ENCODE results near the gene AKR1A1. TPM values are rescaled to one million over a fixed set of nuclear protein-coding genes. Genes with fewer than 3 reads are reported as not detected.
"Not testable (repeated sequence)": the region's sequence is repeated elsewhere in the genome, so short reads cannot be mapped to it uniquely, and the experiment has no call there.

AKR1A1 gene
- total RNA-seq, 8 experiments from 2014 or later = 88.1 to 272 (median 151) TPM

GRCh38 chr1:45516036-45516435 lies 34.6 kb upstream of the AKR1A1 start:
- Histone ChIP-seq H3K4me1 (replicated peaks in 1 of 2) (peaks cover 11 to 12% of the 10 kb centered on the region in 2 donors), H3K27ac (no peak overlapping the region), H3K4me3 (no peak overlapping the region)
- in situ Hi-C loops (cut with MboI; ENCODE audit: low pct_unique_long_range_greater_than_20kb in 2 of 9, low sequenced_read_pairs in 9 of 9, unreplicated experiment in 9 of 9) = no loop called here
- ATAC-seq (replicated peaks in 6 of 8) = no peak
- 30 to 100% (median 90%) methylated on average over 2 to 3 of the region's 3 CpGs; no CpG with 5 or more reads in 3 of the 10 experiments for WGBS, 10 experiments

- in situ Hi-C loops (cut with MboI; ENCODE audit: low pct_unique_long_range_greater_than_20kb in 2 of 9, low sequenced_read_pairs in 9 of 9, unreplicated experiment in 9 of 9) = no loop called here
These were observed 34.2 kb upstream of the AKR1A1 start for GRCh38 chr1:45516465-45516864.

GRCh38 chr1:45518366-45518765 lies 32.3 kb upstream of the AKR1A1 start:
- 86 to 100% (median 98%) methylated on average over 1 to 4 of the region's 4 CpGs; no CpG with 5 or more reads in 2 of the 10 experiments for WGBS, 10 experiments
- not testable (repeated sequence) for H3K27ac ChIP-seq

More at GRCh38 chr1:45516465-45516864, 34.2 kb upstream of the AKR1A1 start:
- no peak overlapping the region for H3K27ac ChIP-seq
- no peak overlapping the region for H3K4me3 ChIP-seq
- WGBS, 10 experiments = 81 to 100% (median 100%) methylated on average over 1 to 4 of the region's 4 CpGs; no CpG with 5 or more reads in 3 of the 10 experiments
- no peak for ATAC-seq (replicated peaks in 6 of 8)
- H3K4me1 ChIP-seq (replicated peaks in 1 of 2) = peaks cover 11 to 12% of the 10 kb centered on the region in 2 donors

GRCh38 chr1:45518910-45519309 lies 31.7 kb upstream of the AKR1A1 start:
- Histone ChIP-seq H3K4me1 (replicated peaks in 1 of 2) (peaks cover 17 to 19% of the 10 kb centered on the region in 2 donors), H3K27ac (no peak overlapping the region), H3K4me3 (no peak overlapping the region)
- WGBS, 10 experiments = 0 to 44% (median 17%) methylated on average over 1 of the region's 1 CpG; no CpG with 5 or more reads in 2 of the 10 experiments
- ATAC-seq (replicated peaks in 6 of 8) = no peak
- in situ Hi-C loops (cut with MboI; ENCODE audit: low pct_unique_long_range_greater_than_20kb in 2 of 9, low sequenced_read_pairs in 9 of 9, unreplicated experiment in 9 of 9) = no loop called here

More at GRCh38 chr1:45518366-45518765, 32.3 kb upstream of the AKR1A1 start:
- H3K4me3 ChIP-seq; in situ Hi-C loops (cut with MboI; ENCODE audit: low pct_unique_long_range_greater_than_20kb in 2 of 9, low sequenced_read_pairs in 9 of 9, unreplicated experiment in 9 of 9); ATAC-seq (replicated peaks in 6 of 8): not testable (repeated sequence)
- peaks cover 17 to 19% of the 10 kb centered on the region in 2 donors for H3K4me1 ChIP-seq (replicated peaks in 1 of 2)

- H3K4me3 ChIP-seq; ATAC-seq (replicated peaks in 6 of 8); H3K27ac ChIP-seq; in situ Hi-C loops (cut with MboI; ENCODE audit: low pct_unique_long_range_greater_than_20kb in 2 of 9, low sequenced_read_pairs in 9 of 9, unreplicated experiment in 9 of 9): not testable (repeated sequence)
- WGBS, 10 experiments = 0 to 88% (median 76%) methylated on average over 1 to 13 of the region's 16 CpGs; no CpG with 5 or more reads in 1 of the 10 experiments
- H3K4me1 ChIP-seq (replicated peaks in 1 of 2) = peaks cover 17 to 19% of the 10 kb centered on the region in 2 donors
These were observed 30.9 kb upstream of the AKR1A1 start for GRCh38 chr1:45519774-45520173.

GRCh38 chr1:45521413-45522323 lies 29.0 kb upstream of the AKR1A1 start, which contains the start of gene PRDX1:
Gene PRDX1, minus strand, starts transcription at chr1:45521884. Its CDS starts 2,841 bp downstream, at chr1:45519043.
- peak within 1 kb of the TSS; percentile 74 to 85 for H3K27ac ChIP-seq
- peak within 1 kb of the TSS; percentile 71 to 98 (median 95) for H3K4me3 ChIP-seq
- WGBS, 10 experiments = 0 to 13% (median 3%) methylated on average over 3 to 26 of the region's 72 CpGs; no CpG with 5 or more reads in 1 of the 10 experiments
- ATAC-seq (replicated peaks in 6 of 8) = peak; percentile 85 to 94 (median 92)
- peaks cover 22 to 23% of the 10 kb centered on the region in 2 donors for H3K4me1 ChIP-seq (replicated peaks in 1 of 2)
- in situ Hi-C loops (cut with MboI; ENCODE audit: low pct_unique_long_range_greater_than_20kb in 2 of 9, low sequenced_read_pairs in 9 of 9, unreplicated experiment in 9 of 9) = no loop called here

- 26 to 94% (median 73%) methylated on average over 3 to 21 of the region's 21 CpGs; no CpG with 5 or more reads in 1 of the 10 experiments for WGBS, 10 experiments
- in situ Hi-C loops (cut with MboI; ENCODE audit: low pct_unique_long_range_greater_than_20kb in 2 of 9, low sequenced_read_pairs in 9 of 9, unreplicated experiment in 9 of 9) = no loop called here
- Histone ChIP-seq H3K27ac (peak overlapping the region; percentile 74 to 85), H3K4me1 (replicated peaks in 1 of 2) (peaks cover 23% of the 10 kb centered on the region in 2 donors), H3K4me3 (peak overlapping the region; percentile 71 to 98 (median 95))
- peak in 2 of 8 experiments; percentile 2 to 4 for ATAC-seq (replicated peaks in 6 of 8)
These were observed 28.1 kb upstream of the AKR1A1 start for GRCh38 chr1:45522324-45523104.

- H3K27ac ChIP-seq; H3K4me3 ChIP-seq; ATAC-seq (replicated peaks in 6 of 8); in situ Hi-C loops (cut with MboI; ENCODE audit: low pct_unique_long_range_greater_than_20kb in 2 of 9, low sequenced_read_pairs in 9 of 9, unreplicated experiment in 9 of 9): not testable (repeated sequence)
- H3K4me1 ChIP-seq (replicated peaks in 1 of 2) = peaks cover 26 to 30% of the 10 kb centered on the region in 2 donors
- 51 to 100% (median 83%) methylated on average over 1 to 2 of the region's 2 CpGs for WGBS, 10 experiments
These were observed 27.1 kb upstream of the AKR1A1 start for GRCh38 chr1:45523516-45523915.

GRCh38 chr1:45523975-45524374 lies 26.7 kb upstream of the AKR1A1 start:
- ATAC-seq (replicated peaks in 6 of 8); H3K27ac ChIP-seq; H3K4me3 ChIP-seq; in situ Hi-C loops (cut with MboI; ENCODE audit: low pct_unique_long_range_greater_than_20kb in 2 of 9, low sequenced_read_pairs in 9 of 9, unreplicated experiment in 9 of 9): not testable (repeated sequence)
- 88 to 97% (median 94%) methylated on average over 6 to 10 of the region's 10 CpGs; no CpG with 5 or more reads in 1 of the 10 experiments for WGBS, 10 experiments
- peaks cover 27 to 31% of the 10 kb centered on the region in 2 donors for H3K4me1 ChIP-seq (replicated peaks in 1 of 2)

GRCh38 chr1:45526135-45526644 lies 24.4 kb upstream of the AKR1A1 start:
- in situ Hi-C loops (cut with MboI; ENCODE audit: low pct_unique_long_range_greater_than_20kb in 2 of 9, low sequenced_read_pairs in 9 of 9, unreplicated experiment in 9 of 9) = no loop called here
- ATAC-seq (replicated peaks in 6 of 8) = no peak
- 80 to 100% (median 100%) methylated on average over 1 of the region's 1 CpG; no CpG with 5 or more reads in 1 of the 10 experiments for WGBS, 10 experiments
- H3K4me3 ChIP-seq = no peak overlapping the region
- no peak overlapping the region for H3K27ac ChIP-seq
- H3K4me1 ChIP-seq (replicated peaks in 1 of 2) = peaks cover 17 to 24% of the 10 kb centered on the region in 2 donors

- Histone ChIP-seq H3K27ac (no peak overlapping the region), H3K4me3 (no peak overlapping the region), H3K4me1 (replicated peaks in 1 of 2) (peaks cover 6 to 13% of the 10 kb centered on the region in 2 donors)
- in situ Hi-C loops (cut with MboI; ENCODE audit: low pct_unique_long_range_greater_than_20kb in 2 of 9, low sequenced_read_pairs in 9 of 9, unreplicated experiment in 9 of 9) = no loop called here
- 79 to 100% (median 95%) methylated on average over 2 to 11 of the region's 11 CpGs for WGBS, 10 experiments
- no peak for ATAC-seq (replicated peaks in 6 of 8)
These were observed 19.9 kb upstream of the AKR1A1 start for GRCh38 chr1:45530632-45531135.

- H3K4me1 ChIP-seq (replicated peaks in 1 of 2) = peaks cover 15 to 23% of the 10 kb centered on the region in 2 donors
- no peak overlapping the region for H3K4me3 ChIP-seq
- WGBS, 10 experiments = 74 to 98% (median 90%) methylated on average over 4 to 5 of the region's 5 CpGs
- ATAC-seq (replicated peaks in 6 of 8) = no peak
- H3K27ac ChIP-seq = no peak overlapping the region
- in situ Hi-C loops (cut with MboI; ENCODE audit: low pct_unique_long_range_greater_than_20kb in 2 of 9, low sequenced_read_pairs in 9 of 9, unreplicated experiment in 9 of 9) = no loop called here
These were observed 18.8 kb upstream of the AKR1A1 start for GRCh38 chr1:45531873-45532272.

Data from motor neuron (in vitro differentiated cells).